ENCODE results near the gene VGLL4.
"Not testable (repeated sequence)": the region's sequence is repeated elsewhere in the genome, so short reads cannot be mapped to it uniquely, and the experiment has no call there.

VGLL4 gene

DNA sequence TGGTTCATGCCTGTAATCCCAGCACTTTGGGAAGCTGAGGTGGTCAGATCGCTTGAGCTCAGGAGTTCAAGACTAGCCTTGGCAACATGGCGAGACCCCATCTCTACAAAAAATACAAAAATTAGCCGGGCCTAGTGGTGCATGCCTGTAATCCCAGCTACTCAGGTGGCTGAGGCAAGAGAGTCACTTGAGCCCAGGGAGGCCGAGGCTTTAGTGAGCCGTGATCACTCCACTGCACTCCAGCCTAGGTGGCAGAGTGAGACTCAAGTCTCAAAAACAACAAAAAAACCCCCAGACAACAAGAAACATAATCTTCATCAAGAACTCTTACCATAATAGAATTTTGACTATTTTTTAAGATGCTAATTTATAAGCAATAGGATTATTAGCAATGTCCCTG lies 117.6 kb downstream of the VGLL4 start:
- ATAC-seq, result not testable (repeated sequence)

DNA sequence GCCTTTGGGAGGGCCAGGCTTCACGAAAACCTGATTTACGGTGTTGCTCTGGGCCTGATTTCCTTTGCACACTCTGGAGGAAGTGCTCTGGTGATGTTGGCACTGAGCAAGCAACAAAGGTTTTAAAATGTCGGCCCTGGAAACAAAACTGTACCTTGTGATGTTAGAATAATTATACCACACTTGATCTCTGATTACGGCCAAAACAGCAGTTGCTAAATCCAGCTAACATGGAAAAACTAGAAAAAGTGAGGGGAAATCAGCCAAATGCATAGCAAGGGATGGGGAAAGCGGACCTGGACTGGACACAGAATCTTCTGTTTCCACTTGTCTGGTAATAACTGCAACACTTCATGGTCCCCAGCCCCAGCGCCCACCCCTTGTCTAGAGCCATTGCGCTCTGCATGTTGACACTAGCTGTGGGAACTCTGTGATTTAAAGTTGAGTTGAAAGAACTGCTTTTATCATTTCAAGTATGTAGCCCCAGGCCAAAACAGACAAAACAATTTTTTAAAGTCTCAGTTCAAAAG lies 120.1 kb downstream of the VGLL4 start:
- no peak for ATAC-seq

DNA sequence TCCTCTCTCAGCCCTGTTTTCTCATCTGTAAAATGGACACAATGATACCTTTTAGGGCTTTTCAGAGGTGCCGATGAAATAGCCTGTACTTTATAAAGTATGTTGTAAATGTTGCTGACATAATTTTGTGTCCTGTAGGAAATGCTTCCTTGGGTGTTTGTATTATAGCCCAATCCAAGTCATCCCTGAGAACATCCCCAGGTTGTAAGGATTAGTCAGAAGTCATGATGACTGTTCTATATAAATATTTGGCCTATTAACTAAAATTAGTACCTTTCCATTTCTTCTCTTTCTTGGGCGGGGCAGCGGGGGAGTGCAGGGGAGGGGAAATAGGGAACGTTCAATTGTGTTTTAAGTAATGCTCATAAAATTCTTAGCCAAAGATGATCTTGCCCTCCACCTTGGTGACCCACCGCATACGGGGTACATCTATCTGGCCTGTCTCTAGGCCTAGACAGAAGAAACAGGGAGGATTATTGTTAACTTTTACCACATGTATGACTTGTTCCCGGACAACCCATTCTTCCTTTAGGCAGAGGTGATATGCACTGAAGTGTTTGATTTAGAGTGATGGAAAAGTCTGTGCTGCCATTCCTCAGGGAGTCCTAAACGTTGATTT lies 120.7 kb downstream of the VGLL4 start:
- no peak for ATAC-seq

DNA sequence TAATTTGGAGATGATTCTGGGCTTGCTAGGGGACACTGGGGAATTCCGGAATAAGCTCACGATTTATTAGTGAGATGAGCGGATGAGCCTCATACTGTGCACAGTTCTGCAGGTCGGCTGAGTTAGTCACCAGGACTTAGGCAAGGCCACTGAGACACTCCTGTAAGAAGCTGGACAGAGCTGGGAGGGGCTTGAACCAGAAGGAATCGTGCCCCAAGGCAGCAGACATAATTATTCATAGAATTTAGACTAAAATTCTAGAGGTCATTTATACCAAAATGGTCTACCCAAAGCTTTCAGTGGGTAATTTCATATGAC lies 121.4 kb downstream of the VGLL4 start:
- no peak for ATAC-seq

DNA sequence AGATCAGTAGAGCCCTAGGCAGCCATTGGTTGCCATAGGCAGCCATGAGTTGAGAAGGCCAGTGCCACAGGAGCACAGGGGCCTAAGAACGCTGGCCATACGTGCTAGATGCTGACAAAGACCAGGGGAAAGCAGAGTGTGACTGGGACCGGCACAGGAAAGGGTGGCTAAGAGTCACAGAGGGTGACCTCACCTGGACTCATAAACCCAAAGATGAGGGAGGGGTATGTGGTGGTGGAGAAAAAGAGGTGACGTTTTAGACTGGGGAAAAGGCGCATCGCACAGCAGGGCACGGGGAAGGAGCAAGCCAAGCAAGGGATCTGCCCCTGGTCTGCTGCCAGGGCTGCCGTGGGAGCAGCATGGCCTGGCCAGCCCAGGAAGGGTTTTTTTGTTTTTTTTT lies 122.5 kb downstream of the VGLL4 start:
- ATAC-seq, result no peak

DNA sequence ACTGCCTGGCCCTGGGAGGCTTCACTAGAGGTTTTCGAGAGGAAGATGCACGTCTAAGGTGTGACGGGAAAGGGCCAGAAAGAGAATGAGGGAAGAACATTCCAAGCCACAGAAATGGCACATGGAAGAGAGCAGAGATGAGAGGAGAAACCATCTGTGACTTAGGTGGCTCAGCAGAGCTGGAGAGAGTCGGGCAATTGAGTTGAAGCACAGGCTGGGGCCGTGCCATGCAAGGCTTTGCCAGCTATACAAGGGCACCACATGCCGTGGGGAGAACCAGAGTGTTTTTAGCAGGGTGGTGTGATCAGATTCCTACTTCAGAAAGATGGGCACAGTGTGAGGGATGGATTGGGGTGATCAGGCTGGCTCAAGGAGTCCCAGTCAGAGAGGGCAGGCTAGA lies 126.1 kb downstream of the VGLL4 start:
- no peak for ATAC-seq

DNA sequence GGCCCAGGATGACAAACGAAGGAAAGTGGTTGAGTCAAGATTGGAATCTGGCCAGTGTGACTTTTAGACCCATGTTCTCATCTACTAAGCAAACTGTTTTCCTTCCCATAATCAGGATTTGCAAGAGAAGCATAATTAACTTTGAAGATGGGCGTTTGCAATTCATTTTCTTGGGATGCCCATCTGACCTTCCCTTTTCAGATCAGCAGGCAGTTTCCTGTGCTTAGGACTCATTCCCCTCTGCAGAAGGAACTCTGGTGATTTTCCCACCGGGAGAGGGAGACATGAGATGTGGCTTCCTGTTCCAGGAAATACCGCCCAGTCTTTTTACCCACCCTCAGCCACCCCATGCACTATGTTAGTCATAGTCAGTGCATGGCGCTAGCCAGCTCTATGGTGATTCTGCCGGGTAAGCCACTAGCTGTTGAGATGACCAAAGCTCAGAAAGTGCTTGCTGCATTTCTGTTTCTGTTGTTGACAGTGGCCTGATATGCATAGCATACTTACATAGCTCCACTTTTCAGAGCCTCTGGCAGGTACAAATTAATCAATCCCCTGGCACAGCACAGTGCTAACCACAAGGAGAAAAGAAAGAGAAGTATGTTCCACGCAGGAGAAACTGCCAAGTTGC lies 129.4 kb downstream of the VGLL4 start:
- no peak for ATAC-seq

DNA sequence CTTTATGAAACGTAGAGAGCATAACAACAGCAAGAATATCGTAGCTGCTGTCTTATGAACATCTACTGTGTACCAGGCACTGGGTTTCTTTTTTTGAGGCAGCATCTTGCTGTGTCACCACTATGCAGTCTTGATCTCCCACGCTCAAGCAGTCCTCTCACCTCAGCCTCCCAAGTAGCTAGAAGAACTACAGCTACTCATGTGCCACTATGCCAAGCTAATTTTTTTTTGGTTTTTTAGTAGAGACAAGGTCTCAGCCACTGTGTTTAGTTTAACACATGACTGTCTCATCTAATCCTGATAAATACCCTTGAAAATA lies 129.9 kb downstream of the VGLL4 start:
- ATAC-seq, result no peak

DNA sequence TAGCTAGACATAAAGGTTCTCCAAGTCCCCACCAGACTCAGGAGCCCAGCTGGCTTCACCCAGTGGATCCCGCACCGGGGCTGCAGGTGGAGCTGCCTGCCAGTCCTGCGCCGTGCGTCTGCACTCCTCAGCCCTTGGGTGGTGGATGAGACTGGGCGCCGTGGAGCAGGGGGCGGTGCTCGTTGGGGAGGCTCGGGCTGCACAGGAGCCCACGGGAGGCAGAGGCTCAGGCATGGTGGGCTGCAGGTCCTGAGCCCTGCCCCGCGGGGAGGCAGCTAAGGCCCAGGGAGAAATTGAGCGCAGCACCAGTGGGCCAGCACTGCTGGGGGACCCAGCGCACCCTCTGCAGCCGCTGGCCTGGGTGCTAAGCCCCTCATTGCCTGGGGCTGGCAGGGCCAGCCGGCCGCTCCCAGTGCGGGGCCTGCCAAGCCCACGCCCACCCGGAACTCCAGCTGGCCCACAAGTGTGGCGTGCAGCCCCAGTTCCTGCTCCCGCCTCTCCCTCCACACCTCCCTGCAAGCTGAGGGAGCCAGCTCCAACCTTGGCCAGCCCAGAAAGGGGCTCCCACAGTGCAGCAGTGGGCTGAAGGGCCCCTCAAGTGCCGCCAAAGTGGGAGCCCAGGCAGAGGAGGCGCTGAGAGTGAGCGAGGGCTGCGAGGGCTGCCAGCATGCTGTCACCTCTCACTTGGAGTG lies 130.4 kb downstream of the VGLL4 start:
- not testable (repeated sequence) for ATAC-seq

DNA sequence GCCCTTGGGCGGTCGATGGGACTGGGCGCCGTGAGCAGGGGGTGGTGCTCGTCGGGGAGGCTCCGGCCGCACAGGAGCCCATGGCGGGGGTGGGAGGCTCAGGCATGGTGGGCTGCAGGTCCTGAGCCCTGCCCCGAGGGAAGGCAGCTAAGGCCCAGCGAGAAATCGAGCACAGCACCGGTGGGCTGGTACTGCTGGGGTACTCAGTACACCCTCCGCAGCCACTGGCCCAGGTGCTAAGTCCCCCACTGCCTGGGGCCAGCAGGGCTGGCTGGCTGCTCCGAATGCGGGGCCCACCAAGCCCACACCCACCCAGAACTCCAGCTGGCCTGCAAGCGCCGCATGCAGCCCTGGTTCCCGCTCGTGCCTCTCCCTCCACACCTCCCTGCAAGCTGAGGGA lies 132.1 kb downstream of the VGLL4 start:
- not testable (repeated sequence) for ATAC-seq

DNA sequence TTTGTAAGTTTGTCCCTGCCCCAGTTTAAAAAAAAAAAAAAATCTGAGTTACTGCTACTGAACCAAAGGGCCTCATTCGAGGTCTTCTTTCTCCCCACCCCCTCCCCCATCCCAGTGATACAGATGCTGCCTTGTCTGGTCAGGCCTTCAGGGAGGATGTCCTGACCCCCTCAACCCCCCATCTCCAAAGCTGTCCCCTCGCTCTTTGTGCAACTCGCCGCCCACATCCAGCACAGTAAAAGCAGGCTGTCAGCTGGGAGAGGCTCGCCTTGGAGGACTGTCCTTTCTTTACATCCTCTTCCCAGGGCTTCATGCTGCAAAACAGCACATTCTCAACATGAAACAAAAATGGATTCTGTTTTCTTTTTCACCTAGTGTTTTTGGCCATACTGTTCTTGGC lies 133.4 kb downstream of the VGLL4 start:
- ATAC-seq, result no peak

DNA sequence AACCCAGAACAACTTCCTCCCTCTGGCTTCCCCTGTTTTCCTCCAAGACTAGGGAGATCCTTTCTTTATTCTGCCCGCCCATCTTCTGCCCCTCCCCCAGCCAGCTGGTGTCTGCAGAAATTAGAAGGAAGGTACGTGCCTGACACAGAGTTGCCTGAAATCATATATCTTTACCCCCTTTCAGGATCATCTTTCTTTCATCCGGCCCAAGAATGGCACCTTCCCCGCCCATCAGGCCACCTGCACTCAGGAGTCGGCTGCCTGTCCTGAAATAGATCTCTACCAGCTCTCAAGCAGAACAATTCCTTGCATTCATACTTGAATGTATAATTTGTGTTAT lies 133.7 kb downstream of the VGLL4 start:
- no peak for ATAC-seq

DNA sequence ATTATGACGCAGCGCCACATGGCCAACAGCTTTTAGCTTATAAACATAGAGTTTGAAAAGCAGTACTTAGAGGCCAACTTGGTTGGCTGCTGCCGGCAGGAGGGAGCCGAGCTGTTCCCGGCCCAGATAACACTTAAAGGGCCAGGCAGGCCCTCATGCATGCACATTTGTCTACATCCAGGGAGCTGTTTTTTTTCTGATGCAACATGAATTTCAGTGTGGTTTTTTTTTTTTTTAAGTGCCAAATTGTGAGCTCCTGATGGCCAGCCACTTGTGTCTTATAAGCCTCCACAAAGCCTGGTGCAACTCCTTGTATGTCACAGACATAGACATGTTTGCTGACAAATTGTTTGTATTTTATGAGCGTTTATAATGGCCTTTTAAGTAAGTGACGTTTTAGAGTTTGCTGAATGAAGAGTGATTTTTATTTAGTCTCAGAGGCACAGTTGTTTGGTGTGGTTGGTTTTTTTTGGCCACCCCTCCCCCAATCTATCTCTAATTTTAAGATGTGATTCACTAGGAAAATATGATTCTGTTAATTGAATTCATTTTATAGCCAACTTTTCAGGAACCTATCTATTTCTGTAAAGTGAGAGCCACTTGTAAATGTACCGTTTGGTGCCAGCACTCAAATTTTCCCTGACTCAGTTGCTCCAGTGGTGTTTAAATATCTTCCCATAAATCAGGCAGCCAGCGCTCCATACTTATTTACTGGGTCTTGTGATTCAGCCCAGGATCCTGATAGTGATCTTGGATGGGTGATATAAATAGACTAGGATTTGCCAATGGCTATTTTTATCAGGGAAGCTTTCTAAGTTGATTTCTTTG lies 134.3 kb downstream of the VGLL4 start:
- ATAC-seq, result no peak

DNA sequence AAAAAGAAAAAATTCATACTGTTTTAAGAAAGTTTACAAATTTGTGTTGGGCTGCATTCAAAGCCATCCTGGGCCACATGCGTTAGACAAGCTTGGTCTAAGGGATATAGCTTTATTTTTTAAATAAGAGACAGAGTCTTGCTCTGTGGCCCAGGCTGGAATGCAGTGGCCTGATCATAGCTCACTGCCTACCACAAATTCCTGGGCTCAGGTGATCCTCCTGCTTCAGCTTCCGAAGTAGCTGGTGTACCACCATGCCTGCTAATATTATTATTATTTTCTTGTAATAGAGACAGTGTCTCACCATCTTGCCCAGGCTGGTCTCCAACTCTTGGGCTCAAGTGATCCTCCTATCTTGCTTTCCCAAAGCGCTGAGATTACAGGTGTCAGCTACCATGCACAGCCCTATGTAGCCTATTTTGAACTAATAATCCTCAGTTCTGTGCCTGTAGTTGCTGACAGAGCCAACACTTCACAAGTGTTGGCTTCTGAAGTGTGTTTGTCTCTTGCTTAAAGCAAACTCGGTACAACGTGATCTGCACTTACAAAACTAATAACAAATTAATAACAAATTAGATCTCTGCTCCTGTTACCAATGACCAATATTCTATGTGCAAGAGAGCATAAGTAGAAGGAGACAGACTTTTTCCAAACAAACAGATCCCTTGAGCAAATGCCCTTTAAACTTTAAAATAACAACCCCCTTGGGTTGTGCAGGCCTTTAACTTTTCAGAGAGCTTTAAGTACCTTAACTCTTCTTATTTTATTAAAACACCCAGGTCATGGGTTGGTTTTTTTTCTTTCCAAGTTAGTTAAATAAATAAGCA lies 135.2 kb downstream of the VGLL4 start:
- no peak for ATAC-seq

DNA sequence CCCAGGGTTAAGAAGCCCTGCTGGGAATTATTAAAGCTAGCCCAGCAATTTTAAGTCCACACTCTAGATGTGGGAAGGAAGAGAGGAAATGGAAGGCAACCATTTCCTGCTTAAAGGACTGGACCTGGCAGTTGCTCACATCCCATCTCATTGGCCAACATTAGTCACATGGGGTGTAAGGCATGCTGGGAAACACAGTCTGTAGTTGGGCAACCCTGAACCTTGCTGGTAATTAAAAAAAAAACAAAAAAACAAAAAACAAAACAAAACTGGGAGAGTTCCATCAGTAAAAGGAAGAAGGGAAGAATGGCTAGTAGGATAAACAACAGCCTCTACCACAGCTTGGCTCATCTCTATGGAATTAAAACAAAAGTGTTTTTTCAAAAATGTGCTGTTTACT lies 136.0 kb downstream of the VGLL4 start:
- ATAC-seq, result no peak
